Measurements from ENCODE around the gene MAP3K5. TPM values are rescaled to one million over a fixed set of nuclear protein-coding genes. Genes with fewer than 3 reads are reported as not detected.
A peak's percentile ranks its signal among the peaks of the same experiment; 100 is the strongest.

MAP3K5 gene
- total and polyA plus RNA-seq, 9 of the 15 experiments (the other 6 are each of a cell fraction or from before 2014, with no cell fraction given): 2.2 to 13.0 (median 9.9) TPM

GRCh38 chr6:136593748-136594490 is 198.4 kb downstream of the MAP3K5 start:
- intact Hi-C loops (cut with micrococcal nuclease): no loop called here
- ChIA-PET CTCF (ENCODE audit: low intra/inter-chr PET ratio) (no interaction called here), POLR2A (interaction anchor here (0.8 to 1.1 kb wide), 3 partner anchors 31 to 152 kb away, joined by 3 to 5 read pairs (median 3); no protein-coding TSS in a partner anchor)
- Histone ChIP-seq H3K36me3 (ENCODE audit: control insufficient read depth, insufficient read depth, low read length) (peaks cover 34% of the 10 kb centered on the region; the same call in 2 of the 3 replicates), H3K4me1 (replicated peaks in 1 of 2; ENCODE audit: control insufficient read depth in 2 of 2, insufficient read depth in 2 of 2, low read length in 2 of 2) (no peaks in the 10 kb centered on the region; a peak in 1 of 5 replicates), H4K20me1 (replicated peaks; ENCODE audit: control insufficient read depth, insufficient read depth, low read length) (no peaks in the 10 kb centered on the region), H3K79me2 (ENCODE audit: control insufficient read depth, insufficient read depth, low read length) (no peaks in the 10 kb centered on the region), H3K4me3 (no peak overlapping the region), H3K9me3 (replicated peaks; ENCODE audit: control insufficient read depth, insufficient read depth, low read depth, low read length) (no peaks in the 10 kb centered on the region), H3K9ac (ENCODE audit: insufficient read depth in 1 of 2, low read depth in 2 of 2, low read length in 2 of 2) (no peak overlapping the region), H3K9me1 (ENCODE audit: control insufficient read depth, insufficient read depth, low read length) (no peaks in the 10 kb centered on the region), H3K4me2 (ENCODE audit: insufficient read depth, low read length) (no peak overlapping the region), H3K27me3 (ENCODE audit: control insufficient read depth in 2 of 2, insufficient read depth in 2 of 2, low read length in 2 of 2) (no peaks in the 10 kb centered on the region), H3K27ac (ENCODE audit: extremely low read depth, low read depth, low read length) (peak overlapping the region; percentile 21; the same call in 1 of the 3 replicates), H2AFZ (ENCODE audit: low read depth, low read length) (no peak overlapping the region)
- FAIRE-seq: peak; percentile 29
- BruUV-seq (replicated peaks): no TSS peak
- WGBS (ENCODE audit: insufficient coverage, low coverage, missing lambda C conversion rate): 42% methylated on average over 6 of the region's 6 CpGs
- peak; percentile 66 for ATAC-seq
- DNase-seq (ENCODE audit: extremely low read depth in 1 of 4, low spot score in 3 of 4): peak in 1 of 4 experiments; percentile 42
- in situ Hi-C loops (cut with MboI): no loop called here
- TF ChIP-seq FOSL1 (tag; conservative IDR thresholded peaks at IDR 0.05) (peak; percentile 84), ZNF644 (tag; IDR thresholded peaks at IDR 0.05; ENCODE audit: low read depth) (0 out of 2 replicates have a peak, but pooled peaks have one; percentile 36), POLR3A (IDR thresholded peaks at IDR 0.05; ENCODE audit: borderline replicate concordance, extremely low read depth, insufficient read depth, insufficient read length) (no peak), CEBPB (tag; IDR thresholded peaks at IDR 0.05) (no peak), ELF1 (tag; IDR thresholded peaks at IDR 0.05) (0 out of 2 replicates have a peak, but pooled peaks have one; percentile 52), FOXM1 (IDR thresholded peaks at IDR 0.05; ENCODE audit: low read depth) (peak; percentile 74), FOXM1 (CRISPR knock-in tag; IDR thresholded peaks at IDR 0.05; ENCODE audit: low read depth) (no peak), MAFG (tag; conservative IDR thresholded peaks at IDR 0.05) (peak; percentile 66), C11orf30 (IDR thresholded peaks at IDR 0.05; ENCODE audit: low read depth) (peak; percentile 65), NR2C1 (IDR thresholded peaks at IDR 0.05) (no peak), NR2C1 (tag; IDR thresholded peaks at IDR 0.05) (peak; percentile 48; the same call in 1 of the 2 replicates), GABPB1 (CRISPR knock-in tag; IDR thresholded peaks at IDR 0.05) (no peak), NONO (IDR thresholded peaks at IDR 0.05; ENCODE audit: low read depth in 2 of 2, low read length in 1 of 2) (no peak), SLC30A9 (CRISPR knock-in tag; IDR thresholded peaks at IDR 0.05) (no peak), RBM34 (IDR thresholded peaks at IDR 0.05; ENCODE audit: borderline replicate concordance, insufficient read depth, low read length) (no peak), ERF (CRISPR knock-in tag; IDR thresholded peaks at IDR 0.05) (peak; percentile 44; the same call in 1 of the 2 replicates)
- TF ChIP-seq, protein P1, sequence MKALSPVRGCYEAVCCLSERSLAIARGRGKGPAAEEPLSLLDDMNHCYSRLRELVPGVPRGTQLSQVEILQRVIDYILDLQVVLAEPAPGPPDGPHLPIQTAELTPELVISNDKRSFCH (CRISPR knock-in tag; IDR thresholded peaks at IDR 0.05): no peak
- TF ChIP-seq, protein P1 (tag; IDR thresholded peaks at IDR 0.05): no peak
- TF ChIP-seq, protein P2, sequence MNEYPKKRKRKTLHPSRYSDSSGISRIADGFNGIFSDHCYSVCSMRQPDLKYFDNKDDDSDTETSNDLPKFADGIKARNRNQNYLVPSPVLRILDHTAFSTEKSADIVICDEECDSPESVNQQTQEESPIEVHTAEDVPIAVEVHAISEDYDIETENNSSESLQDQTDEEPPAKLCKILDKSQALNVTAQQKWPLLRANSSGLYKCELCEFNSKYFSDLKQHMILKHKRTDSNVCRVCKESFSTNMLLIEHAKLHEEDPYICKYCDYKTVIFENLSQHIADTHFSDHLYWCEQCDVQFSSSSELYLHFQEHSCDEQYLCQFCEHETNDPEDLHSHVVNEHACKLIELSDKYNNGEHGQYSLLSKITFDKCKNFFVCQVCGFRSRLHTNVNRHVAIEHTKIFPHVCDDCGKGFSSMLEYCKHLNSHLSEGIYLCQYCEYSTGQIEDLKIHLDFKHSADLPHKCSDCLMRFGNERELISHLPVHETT (CRISPR knock-in tag; conservative IDR thresholded peaks at IDR 0.05 in 1 of 2, IDR thresholded peaks at IDR 0.05 in 1 of 2): peak in 1 of 2 experiments; percentile 61; a peak in 1 of 4 replicates
- TF ChIP-seq, protein P3, sequence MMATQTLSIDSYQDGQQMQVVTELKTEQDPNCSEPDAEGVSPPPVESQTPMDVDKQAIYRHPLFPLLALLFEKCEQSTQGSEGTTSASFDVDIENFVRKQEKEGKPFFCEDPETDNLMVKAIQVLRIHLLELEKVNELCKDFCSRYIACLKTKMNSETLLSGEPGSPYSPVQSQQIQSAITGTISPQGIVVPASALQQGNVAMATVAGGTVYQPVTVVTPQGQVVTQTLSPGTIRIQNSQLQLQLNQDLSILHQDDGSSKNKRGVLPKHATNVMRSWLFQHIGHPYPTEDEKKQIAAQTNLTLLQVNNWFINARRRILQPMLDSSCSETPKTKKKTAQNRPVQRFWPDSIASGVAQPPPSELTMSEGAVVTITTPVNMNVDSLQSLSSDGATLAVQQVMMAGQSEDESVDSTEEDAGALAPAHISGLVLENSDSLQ (IDR thresholded peaks at IDR 0.05): 0 out of 2 replicates have a peak, but pooled peaks have one; percentile 16
